Vagina (tissue), 2 donors: Measurements from ENCODE around the gene HOXB4.
A peak's percentile ranks its signal among the peaks of the same experiment; 100 is the strongest.

Experiments used
- CTCF ChIP-seq, 3 experiments: fragments of 450-650 bp in 2 of 3; fragments of 200-600 bp in 1 of 3; sonication (generic) in 1 of 3; IDR thresholded peaks; one replicate each; pipeline ENCODE4 v1.5.1; 2017 to 2019; ENCODE audit warnings: antibody characterized with exemption in 3 of 3, mild to moderate bottlenecking in 2 of 3, moderate library complexity in 2 of 3
- POLR2AphosphoS5 ChIP-seq, 2 donors: sonication (generic); formaldehyde crosslinking; IDR thresholded peaks; one replicate each; pipeline ENCODE4 v1.9.0; 2017; ENCODE audit warnings: antibody characterized with exemption in 2 of 2, mild to moderate bottlenecking in 2 of 2, low read depth in 1 of 2; ENCODE audit not compliant: insufficient read depth in 1 of 2

- TF ChIP-seq CTCF (IDR thresholded peaks at IDR 0.05) (peak in 1 of 3 experiments; percentile 21), POLR2AphosphoS5 (IDR thresholded peaks at IDR 0.05; ENCODE audit: insufficient read depth in 1 of 2, low read depth in 1 of 2) (peak in 1 of 2 donors; percentile 65)
Observed at GRCh38 chr17:48543107-48543853, 34.9 kb downstream of the HOXB4 start.
